OCI-LY3 (cell line): Measurements from ENCODE around the gene SGSM1.

Source experiments
- CTCF ChIP-seq: fragments of 200-600, 300-600 bp; sonication (generic); IDR thresholded peaks from 2 replicates; pipeline ENCODE4 v1.5.1; 2014; ENCODE audit warnings: antibody characterized with exemption, low read length, low read depth
- EZH2phosphoT487 ChIP-seq: fragments of 200-600 bp; shearing (Covaris generic); IDR thresholded peaks from 2 replicates; pipeline ENCODE4 v1.6.1; 2018; ENCODE audit warnings: antibody characterized with exemption, mixed run types, low read depth

GRCh38 chr22:24947383-24947782 lies 141.4 kb downstream of the SGSM1 start:
- TF ChIP-seq CTCF (no peak), EZH2phosphoT487 (no peak)
